IPS-15b (cell line): ENCODE data around the gene CBARP.

Experiments used
- H3K27me3 ChIP-seq: one replicate; pipeline ENCODE4 v1.6.1; 2013; ENCODE audit warnings: low read length; ENCODE audit not compliant: control insufficient read depth, insufficient read depth
- H3K36me3 ChIP-seq: one replicate; pipeline ENCODE4 v1.6.1; 2013; ENCODE audit warnings: low read length; ENCODE audit not compliant: control insufficient read depth, insufficient read depth
- H3K4me1 ChIP-seq: one replicate; pipeline ENCODE4 v1.6.1; 2013; ENCODE audit warnings: mild to moderate bottlenecking, low read length; ENCODE audit not compliant: control insufficient read depth, insufficient read depth
- H3K4me3 ChIP-seq: one replicate; pipeline ENCODE4 v1.5.1; 2013; ENCODE audit warnings: low read depth, low read length
- H3K9ac ChIP-seq: one replicate; pipeline ENCODE4 v1.6.1; 2013; ENCODE audit warnings: low read depth, mild to moderate bottlenecking, low read length
- H3K9me3 ChIP-seq: one replicate; pipeline ENCODE4 v1.6.1; 2013; ENCODE audit warnings: mild to moderate bottlenecking, low read length; ENCODE audit not compliant: control insufficient read depth, insufficient read depth

CBARP gene

DNA sequence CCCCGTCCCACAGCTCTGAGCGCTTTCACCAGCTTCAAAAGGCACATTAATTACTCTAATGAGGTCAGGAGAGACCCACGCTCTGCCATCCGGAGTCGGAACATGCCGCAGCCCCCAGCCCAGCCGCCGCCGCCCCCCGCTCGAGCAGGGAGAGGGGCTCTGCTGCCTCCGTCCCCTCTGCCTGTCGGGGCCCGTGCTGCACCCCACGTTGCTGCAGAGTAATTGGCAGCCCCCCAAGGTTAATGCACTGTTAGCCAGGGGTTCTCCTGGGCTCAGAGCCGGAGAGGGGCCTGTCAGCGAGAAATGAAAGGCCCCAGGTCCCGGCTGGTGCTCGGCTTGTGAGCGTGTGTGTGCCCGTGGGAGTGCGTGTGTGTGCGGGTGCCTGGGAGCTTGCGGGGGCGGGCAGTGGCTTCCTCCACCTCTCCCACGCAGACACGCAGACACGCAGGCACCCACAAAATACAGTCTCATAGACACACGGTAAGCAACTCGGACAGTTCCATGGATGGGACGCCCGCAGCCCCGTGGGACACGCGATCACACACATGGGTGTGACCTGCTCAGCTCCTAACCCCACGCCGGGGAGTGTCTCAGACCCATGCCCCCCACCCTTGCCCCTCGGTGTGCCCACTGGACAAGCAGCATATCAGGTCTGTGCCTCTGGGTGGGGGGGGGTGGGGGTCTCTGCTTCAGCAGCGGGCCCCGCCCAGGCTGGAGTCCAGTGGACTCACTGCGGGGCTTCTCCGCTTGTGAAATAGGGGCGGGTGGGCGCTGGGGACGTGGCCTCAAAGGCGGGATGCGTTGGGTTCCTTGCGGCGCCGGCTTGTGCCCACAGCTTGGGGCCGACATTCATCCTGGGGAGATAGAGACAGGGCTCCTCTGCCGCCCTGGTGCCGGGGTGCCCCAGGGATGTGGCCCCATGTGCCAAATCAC lies 43.1 kb upstream of the CBARP start:
- H3K9ac ChIP-seq: no peak overlapping the region
- H3K4me3 ChIP-seq: no peak overlapping the region
- peaks cover 3% of the 10 kb centered on the region for H3K4me1 ChIP-seq
- peaks cover 9% of the 10 kb centered on the region for H3K36me3 ChIP-seq
- H3K9me3 ChIP-seq: no peaks in the 10 kb centered on the region
- peaks cover 5% of the 10 kb centered on the region for H3K27me3 ChIP-seq

DNA sequence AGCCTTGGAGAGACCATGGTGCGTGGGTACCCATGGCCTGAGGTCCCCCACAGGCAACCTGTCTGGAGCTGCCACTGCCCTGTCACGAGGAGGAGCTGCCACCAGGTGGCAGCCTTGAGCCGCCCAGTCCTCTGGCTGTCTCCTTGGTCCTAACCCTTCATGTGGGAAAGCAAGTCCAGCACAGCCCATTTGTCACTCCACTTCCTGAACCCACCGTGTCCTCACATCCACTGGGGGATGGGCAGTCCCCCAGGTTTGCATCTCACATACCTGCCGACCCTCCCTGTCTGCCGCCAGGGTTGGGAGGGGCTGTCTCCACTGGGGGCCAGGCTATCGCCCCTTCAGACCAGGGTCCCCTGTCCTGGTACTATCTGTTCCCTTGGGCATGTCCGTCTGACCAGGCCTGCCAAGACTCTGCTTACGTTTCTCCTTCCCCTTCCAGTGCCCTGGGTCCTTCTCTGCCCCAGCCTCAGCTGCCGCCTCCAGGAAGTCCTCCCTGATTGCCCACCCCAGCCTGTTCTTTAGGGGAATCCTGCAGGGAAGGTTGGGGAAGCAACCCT lies 42.1 kb upstream of the CBARP start:
- Histone ChIP-seq H3K4me1 (peaks cover 3% of the 10 kb centered on the region), H3K36me3 (peaks cover 11% of the 10 kb centered on the region), H3K4me3 (no peak overlapping the region), H3K9ac (no peak overlapping the region), H3K27me3 (peaks cover 4% of the 10 kb centered on the region), H3K9me3 (no peaks in the 10 kb centered on the region)

DNA sequence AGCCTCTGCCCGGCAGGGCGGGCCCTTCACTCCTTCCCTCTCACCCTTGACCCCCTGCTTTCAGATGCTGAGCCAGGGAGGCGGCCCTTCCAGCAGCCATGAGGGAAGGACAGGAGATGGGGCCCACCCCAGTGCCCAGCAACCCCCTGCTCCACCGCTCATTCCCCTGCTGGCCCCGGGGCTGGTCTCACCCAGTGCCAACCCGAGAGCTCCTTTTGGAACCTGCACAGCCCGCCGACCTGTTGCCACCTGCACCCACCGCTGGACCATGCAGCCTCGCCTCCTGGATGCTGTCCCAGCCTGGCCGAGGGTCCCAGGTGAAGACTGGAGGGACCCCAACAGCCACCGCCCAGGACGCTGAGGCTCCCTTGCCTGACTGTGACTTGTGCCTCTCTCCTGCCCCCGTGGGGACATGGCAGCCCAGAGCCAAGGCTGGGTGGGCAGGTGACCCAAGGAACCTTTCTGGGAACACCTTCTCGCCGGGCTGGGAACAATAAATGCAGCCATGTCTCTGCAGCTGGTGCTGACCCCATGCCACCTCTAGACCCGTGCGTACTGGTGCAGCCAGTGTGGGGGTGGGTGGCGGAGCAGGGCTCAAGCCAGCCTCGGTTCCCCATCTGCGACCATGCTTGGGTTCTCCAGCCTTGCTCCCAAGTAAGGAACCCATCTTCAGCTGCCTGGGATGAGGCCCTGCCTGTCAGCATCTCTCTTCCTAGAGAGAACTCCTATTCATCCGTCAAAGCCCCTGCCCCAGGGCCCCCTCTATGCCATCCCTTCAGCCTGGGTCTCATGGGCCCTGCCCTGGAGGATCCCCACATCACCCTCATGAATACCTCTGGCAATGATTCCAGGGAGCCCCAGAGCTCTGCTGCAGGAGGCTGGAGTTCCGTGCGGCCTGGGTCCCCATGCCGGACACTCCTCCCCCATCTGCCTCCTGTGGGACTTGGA lies 41.2 kb upstream of the CBARP start:
- Histone ChIP-seq H3K9ac (no peak overlapping the region), H3K4me1 (peaks cover 3% of the 10 kb centered on the region), H3K4me3 (no peak overlapping the region), H3K27me3 (no peaks in the 10 kb centered on the region), H3K9me3 (no peaks in the 10 kb centered on the region), H3K36me3 (peaks cover 20% of the 10 kb centered on the region)

DNA sequence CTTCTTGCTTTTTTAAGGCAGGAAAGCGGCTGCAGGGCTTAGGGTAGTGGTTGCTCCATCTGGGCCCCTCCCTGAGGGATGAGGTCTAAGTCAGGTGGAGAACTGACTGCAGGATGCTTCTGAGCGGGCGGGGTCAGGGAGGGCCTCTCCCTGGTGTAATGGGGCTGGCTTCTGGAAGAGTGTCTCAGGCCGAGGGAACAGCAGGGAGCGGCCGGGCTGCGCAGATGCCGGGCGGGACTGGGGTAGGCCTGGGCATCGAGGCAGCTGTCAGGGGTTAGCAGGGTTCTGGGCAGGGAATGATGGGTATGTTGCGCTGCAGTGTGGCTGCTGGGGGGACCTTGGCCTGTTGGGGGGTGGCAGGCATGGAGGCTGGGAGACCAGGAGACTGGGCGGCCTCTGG lies 40.3 kb upstream of the CBARP start:
- H3K36me3 ChIP-seq: peaks cover 27% of the 10 kb centered on the region
- no peak overlapping the region for H3K9ac ChIP-seq
- no peaks in the 10 kb centered on the region for H3K9me3 ChIP-seq

DNA sequence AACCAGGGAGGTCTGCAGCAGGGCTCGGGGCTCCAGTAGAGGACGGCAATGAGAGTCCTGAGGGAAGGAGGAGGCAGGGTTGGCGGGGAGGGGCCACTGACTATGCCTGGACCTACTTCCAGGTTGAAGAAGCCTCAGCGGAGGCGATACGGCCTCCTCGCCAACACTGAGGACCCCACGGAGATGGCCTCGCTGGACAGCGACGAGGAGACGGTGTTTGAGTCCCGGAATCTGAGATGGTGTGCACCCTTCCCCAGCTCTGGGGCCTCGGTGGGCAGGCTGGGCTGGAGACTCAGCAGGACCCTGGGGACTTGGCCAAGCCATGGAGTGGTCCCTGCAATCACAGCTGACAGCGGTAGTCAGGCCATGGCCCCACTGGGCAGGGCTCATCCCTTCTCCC lies 39.3 kb upstream of the CBARP start:
- Histone ChIP-seq H3K36me3 (peaks cover 37% of the 10 kb centered on the region), H3K4me3 (no peak overlapping the region), H3K4me1 (peaks cover 8% of the 10 kb centered on the region), H3K27me3 (no peaks in the 10 kb centered on the region), H3K9me3 (no peaks in the 10 kb centered on the region), H3K9ac (no peak overlapping the region)

More for the DNA sequence above, 40.3 kb upstream of the CBARP start:
- Histone ChIP-seq H3K4me1 (peaks cover 8% of the 10 kb centered on the region), H3K27me3 (no peaks in the 10 kb centered on the region), H3K4me3 (no peak overlapping the region)

DNA sequence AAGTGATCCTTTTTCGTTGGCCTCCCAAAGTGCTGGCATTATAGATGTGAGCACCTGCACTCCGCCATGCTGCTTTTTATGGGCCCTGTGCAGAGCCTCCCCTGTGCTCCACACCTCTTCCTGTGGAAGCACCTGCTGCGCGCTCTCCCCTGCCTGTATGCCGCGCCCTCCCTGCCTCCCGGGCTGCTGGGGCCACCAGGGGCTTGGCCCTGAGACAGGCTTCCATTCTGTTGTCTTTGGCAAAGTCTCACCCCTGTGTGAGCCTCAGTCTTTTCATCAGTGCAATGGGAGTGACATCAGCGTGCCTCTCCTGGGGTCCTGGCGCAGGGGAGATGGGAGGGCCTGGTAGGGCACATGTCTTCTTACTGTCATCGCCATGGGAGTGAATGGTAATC lies 38.8 kb upstream of the CBARP start:
- Histone ChIP-seq H3K4me1 (peaks cover 8% of the 10 kb centered on the region), H3K4me3 (peak overlapping the region; percentile 81), H3K27me3 (no peaks in the 10 kb centered on the region), H3K9ac (peak overlapping the region; percentile 79), H3K9me3 (no peaks in the 10 kb centered on the region), H3K36me3 (peaks cover 41% of the 10 kb centered on the region)

DNA sequence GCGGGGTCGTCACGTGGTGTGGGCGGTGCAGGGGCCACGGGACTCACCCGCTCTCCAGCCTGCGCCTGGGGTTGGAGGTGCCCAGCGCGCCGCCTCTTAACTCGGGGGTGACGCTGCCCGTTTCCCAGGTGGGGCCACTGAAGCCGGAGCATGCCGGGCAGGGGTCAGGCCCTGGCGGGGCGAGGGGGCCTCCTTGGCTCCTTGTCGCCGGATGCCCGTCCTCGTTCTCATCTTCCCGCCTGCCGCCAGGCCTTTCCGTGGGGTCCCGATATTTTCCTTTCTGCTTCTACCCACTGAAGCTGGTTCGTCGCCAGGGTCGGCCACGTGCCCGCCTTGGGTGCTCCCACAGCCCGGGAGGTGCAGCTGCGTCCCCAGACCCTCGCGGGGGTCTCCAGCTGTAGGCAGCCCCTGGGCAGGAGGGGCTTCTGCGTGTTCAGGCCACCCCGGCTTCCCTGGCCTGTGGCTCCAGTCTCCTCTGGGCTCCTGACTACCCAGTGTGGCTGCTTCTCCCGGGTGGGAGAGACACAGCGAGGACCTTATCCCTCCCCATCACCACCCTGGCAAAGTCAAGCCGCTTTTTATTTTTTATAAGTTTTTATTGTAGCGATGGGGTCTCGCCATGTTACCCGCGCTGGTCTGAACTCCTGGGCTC lies 38.3 kb upstream of the CBARP start:
- no peaks in the 10 kb centered on the region for H3K27me3 ChIP-seq
- peak overlapping the region; percentile 81 for H3K4me3 ChIP-seq
- H3K4me1 ChIP-seq: peaks cover 8% of the 10 kb centered on the region
- H3K9ac ChIP-seq: peak overlapping the region; percentile 79
- peaks cover 47% of the 10 kb centered on the region for H3K36me3 ChIP-seq
- no peaks in the 10 kb centered on the region for H3K9me3 ChIP-seq

DNA sequence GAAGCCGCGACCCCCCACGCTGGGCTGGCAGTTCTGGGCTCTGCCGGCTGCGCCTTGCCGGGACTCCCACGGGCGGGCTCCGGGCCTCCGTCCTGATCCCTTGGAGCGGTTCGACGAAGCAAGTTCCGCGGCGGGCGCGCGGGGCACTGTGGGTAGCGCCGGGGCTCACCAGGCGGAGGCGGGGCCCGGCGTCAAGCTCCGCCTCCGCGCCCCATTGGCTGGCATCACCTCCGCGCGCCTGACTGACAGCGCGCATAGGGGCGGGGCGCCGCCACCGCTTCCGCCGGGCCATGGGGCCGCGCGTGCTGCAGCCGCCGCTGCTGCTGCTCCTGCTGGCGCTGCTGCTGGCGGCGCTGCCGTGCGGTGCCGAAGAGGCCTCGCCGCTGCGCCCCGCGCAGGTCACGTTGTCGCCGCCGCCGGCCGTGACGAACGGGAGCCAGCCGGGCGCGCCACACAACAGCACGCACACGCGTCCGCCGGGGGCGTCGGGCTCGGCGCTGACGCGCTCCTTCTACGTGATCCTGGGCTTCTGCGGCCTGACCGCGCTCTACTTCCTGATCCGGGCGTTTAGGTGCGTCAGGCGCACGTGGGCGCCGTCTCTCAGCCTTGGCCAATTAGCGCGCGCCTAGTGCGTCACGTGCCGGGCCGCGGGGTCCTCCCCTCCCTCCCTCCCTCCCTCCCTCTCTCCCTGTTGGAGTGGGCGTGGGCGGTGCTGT lies 37.6 kb upstream of the CBARP start, which contains the start of gene FAM174C:
Gene FAM174C (plus strand): TSS at position 271 of the 716 bp plus-strand sequence. CDS start 20 bp downstream, at position 291.
- H3K36me3 ChIP-seq: peaks cover 53% of the 10 kb centered on the region
- no peaks in the 10 kb centered on the region for H3K27me3 ChIP-seq
- H3K4me1 ChIP-seq: peaks cover 8% of the 10 kb centered on the region
- H3K9me3 ChIP-seq: no peaks in the 10 kb centered on the region
- H3K4me3 ChIP-seq: peak within 1 kb of the TSS; percentile 81
- H3K9ac ChIP-seq: peak within 1 kb of the TSS; percentile 88

DNA sequence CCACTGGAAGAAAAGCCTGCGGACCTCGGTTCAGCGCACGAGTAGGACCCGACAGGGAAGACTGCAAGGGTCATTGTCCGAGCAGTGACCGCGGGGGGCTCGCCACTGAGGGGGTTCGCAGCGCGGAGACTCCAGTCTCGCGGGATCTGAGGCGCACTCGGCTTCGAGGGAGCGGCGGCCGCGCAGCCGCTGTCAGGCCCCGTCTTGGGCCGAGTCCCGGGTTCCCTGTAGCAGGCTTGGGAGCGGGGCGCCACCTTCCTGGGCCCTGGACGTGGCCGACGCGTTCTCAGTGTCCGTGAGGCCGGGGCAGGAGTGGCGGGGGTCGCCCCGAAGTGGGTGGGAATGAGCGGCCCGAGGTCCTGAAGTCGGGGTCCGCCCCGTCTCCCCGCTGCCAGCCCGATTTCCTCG lies 37.1 kb upstream of the CBARP start:
- H3K27me3 ChIP-seq: no peaks in the 10 kb centered on the region
- peak overlapping the region; percentile 55 for H3K4me3 ChIP-seq
- peaks cover 5% of the 10 kb centered on the region for H3K4me1 ChIP-seq
- H3K9me3 ChIP-seq: no peaks in the 10 kb centered on the region
- peak overlapping the region; percentile 88 for H3K9ac ChIP-seq
- H3K36me3 ChIP-seq: peaks cover 53% of the 10 kb centered on the region

DNA sequence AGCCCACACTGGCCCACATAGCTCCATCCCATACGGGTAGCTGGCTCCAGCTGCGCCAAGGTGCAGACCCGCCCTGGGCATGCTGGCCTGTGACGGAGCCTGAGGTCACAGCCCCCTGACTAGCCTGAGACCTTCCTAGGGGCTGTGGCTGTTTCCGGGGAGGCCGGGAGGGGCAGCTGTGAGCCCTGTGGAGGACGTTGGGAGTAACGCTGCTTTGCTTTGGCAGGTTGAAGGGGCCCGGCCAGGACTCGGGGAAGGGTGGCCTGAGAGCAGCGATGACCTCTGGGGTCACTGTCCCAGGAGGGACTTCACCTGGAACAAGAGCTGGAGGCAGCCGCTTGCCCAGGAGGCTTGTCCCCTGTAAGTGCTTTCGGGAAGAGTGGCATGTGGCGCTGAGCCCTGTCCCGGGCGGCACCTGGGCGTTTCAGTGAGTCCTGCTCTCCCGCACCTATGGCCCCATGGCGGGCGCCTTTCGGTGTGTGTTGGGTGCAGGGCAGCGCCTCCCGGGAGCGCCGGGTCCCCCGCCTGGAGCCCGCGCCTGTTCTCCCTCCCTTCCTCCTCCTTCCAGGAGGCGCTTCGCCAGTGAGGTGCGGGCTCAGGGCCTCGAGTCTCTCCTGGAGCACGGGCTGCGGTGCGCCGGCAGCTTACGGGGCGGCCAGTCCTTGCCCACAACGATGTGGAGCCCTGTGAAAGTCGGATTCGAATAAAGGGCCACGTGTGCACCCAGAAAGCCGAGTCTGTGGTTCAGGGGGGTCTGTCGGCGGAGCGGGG lies 36.5 kb upstream of the CBARP start:
- Histone ChIP-seq H3K4me1 (peaks cover 5% of the 10 kb centered on the region), H3K9me3 (no peaks in the 10 kb centered on the region), H3K27me3 (no peaks in the 10 kb centered on the region), H3K9ac (peak overlapping the region; percentile 88), H3K4me3 (peak overlapping the region; percentile 55), H3K36me3 (peaks cover 50% of the 10 kb centered on the region)
